ENCODE measurements around the gene PRKAG2. TPM values are rescaled to one million over a fixed set of nuclear protein-coding genes. Genes with fewer than 3 reads are reported as not detected.

The PRKAG2 gene
- total and polyA plus RNA-seq, 12 donors = 3.8 to 17.3 (median 10.9) TPM

- Histone ChIP-seq H3K9me3 (replicated peaks in 1 of 3) (no peaks in the 10 kb centered on the region), H3K4me1 (replicated peaks in 1 of 2) (peaks cover 0 to 19% of the 10 kb centered on the region in 2 donors), H3K27me3 (no peaks in the 10 kb centered on the region), H3K4me3 (no peak overlapping the region), H3K36me3 (replicated peaks in 1 of 2) (no peaks in the 10 kb centered on the region), H3K27ac (no peak overlapping the region)
- intact Hi-C loops (cut with DNase I) = no loop called here
- 90 to 97% (median 93%) methylated on average over 15 to 18 of the region's 18 CpGs for WGBS, 4 donors
- TF ChIP-seq POLR2A (IDR thresholded peaks at IDR 0.05) (no peak), CTCF (IDR thresholded peaks at IDR 0.05) (no peak)
- no peak for DNase-seq
These were observed 9.9 kb downstream of the PRKAG2 start for GRCh38 chr7:151866761-151867655.

- H3K9me3 ChIP-seq (replicated peaks in 1 of 3) = no peaks in the 10 kb centered on the region
- intact Hi-C loops (cut with DNase I) = no loop called here
- no peaks in the 10 kb centered on the region for H3K27me3 ChIP-seq
- no peak overlapping the region for H3K27ac ChIP-seq
- H3K36me3 ChIP-seq (replicated peaks in 1 of 2) = no peaks in the 10 kb centered on the region
- no peak for DNase-seq
- H3K4me1 ChIP-seq (replicated peaks in 1 of 2) = peaks cover 0 to 19% of the 10 kb centered on the region in 2 donors
- 77 to 90% (median 87%) methylated on average over 7 of the region's 7 CpGs for WGBS, 4 donors
- TF ChIP-seq POLR2A (IDR thresholded peaks at IDR 0.05) = no peak
- TF ChIP-seq CTCF (IDR thresholded peaks at IDR 0.05) = no peak
- H3K4me3 ChIP-seq = no peak overlapping the region
These were observed 10.9 kb downstream of the PRKAG2 start for GRCh38 chr7:151866028-151866427.

GRCh38 chr7:151865070-151865670 lies 11.7 kb downstream of the PRKAG2 start:
- TF ChIP-seq CTCF (IDR thresholded peaks at IDR 0.05) (no peak), POLR2A (IDR thresholded peaks at IDR 0.05) (no peak)
- 85 to 96% (median 88%) methylated on average over 14 to 16 of the region's 16 CpGs for WGBS, 4 donors
- Histone ChIP-seq H3K36me3 (replicated peaks in 1 of 2) (no peaks in the 10 kb centered on the region), H3K27ac (no peak overlapping the region), H3K4me3 (no peak overlapping the region), H3K4me1 (replicated peaks in 1 of 2) (peaks cover 0 to 19% of the 10 kb centered on the region in 2 donors), H3K27me3 (no peaks in the 10 kb centered on the region), H3K9me3 (replicated peaks in 1 of 3) (no peaks in the 10 kb centered on the region)
- intact Hi-C loops (cut with DNase I) = no loop called here
- no peak for DNase-seq

GRCh38 chr7:151864561-151864960 lies 12.4 kb downstream of the PRKAG2 start:
- 91 to 97% (median 93%) methylated on average over 6 of the region's 6 CpGs for WGBS, 4 donors
- TF ChIP-seq CTCF (IDR thresholded peaks at IDR 0.05) = no peak
- no peak for TF ChIP-seq POLR2A (IDR thresholded peaks at IDR 0.05)
- no peaks in the 10 kb centered on the region for H3K27me3 ChIP-seq
- no peak for DNase-seq
- peaks cover 0 to 19% of the 10 kb centered on the region in 2 donors for H3K4me1 ChIP-seq (replicated peaks in 1 of 2)
- H3K27ac ChIP-seq = no peak overlapping the region
- no peak overlapping the region for H3K4me3 ChIP-seq
- no peaks in the 10 kb centered on the region for H3K9me3 ChIP-seq (replicated peaks in 1 of 3)
- H3K36me3 ChIP-seq (replicated peaks in 1 of 2) = no peaks in the 10 kb centered on the region
- intact Hi-C loops (cut with DNase I) = no loop called here
